Fibroblast of skin of right biceps (primary cell): ENCODE data around the gene TNRC6B.
"Not testable (repeated sequence)": the region's sequence is repeated elsewhere in the genome, so short reads cannot be mapped to it uniquely, and the experiment has no call there.

Experiments
- DNase-seq: peaks from one replicate; pipeline ENCODE4 v3.0.0-alpha.2; 2013

Gene TNRC6B

GRCh38 chr22:40182231-40182835, 4.6 kb downstream of the TNRC6B start:
- DNase-seq: peak; percentile 66

GRCh38 chr22:40183029-40183581, 5.4 kb downstream of the TNRC6B start:
- peak; percentile 90 for DNase-seq

GRCh38 chr22:40183603-40184002, 5.9 kb downstream of the TNRC6B start:
- DNase-seq: not testable (repeated sequence)

GRCh38 chr22:40187389-40187788, 9.7 kb downstream of the TNRC6B start:
- DNase-seq: no peak

GRCh38 chr22:40189997-40190396, 12.3 kb downstream of the TNRC6B start:
- DNase-seq: no peak

GRCh38 chr22:40190501-40190900, 12.8 kb downstream of the TNRC6B start:
- DNase-seq: no peak

GRCh38 chr22:40193429-40194421, 16.0 kb downstream of the TNRC6B start:
- peak; percentile 51 for DNase-seq

- DNase-seq: no peak
Observed at GRCh38 chr22:40194656-40195055, 16.9 kb downstream of the TNRC6B start.

- DNase-seq: peak; percentile 95
Observed at GRCh38 chr22:40196628-40197360, 19.1 kb downstream of the TNRC6B start.

GRCh38 chr22:40197421-40197820, 19.7 kb downstream of the TNRC6B start:
- DNase-seq: not testable (repeated sequence)

GRCh38 chr22:40198733-40199132, 21.0 kb downstream of the TNRC6B start:
- DNase-seq: no peak

- DNase-seq: no peak
Observed at GRCh38 chr22:40199223-40199622, 21.5 kb downstream of the TNRC6B start.

GRCh38 chr22:40199852-40200251, 22.1 kb downstream of the TNRC6B start:
- no peak for DNase-seq

- DNase-seq: no peak
Observed at GRCh38 chr22:40200795-40201530, 23.2 kb downstream of the TNRC6B start.

GRCh38 chr22:40202225-40202944, 24.7 kb downstream of the TNRC6B start:
- no peak for DNase-seq

GRCh38 chr22:40203572-40203971, 25.8 kb downstream of the TNRC6B start:
- no peak for DNase-seq

GRCh38 chr22:40204321-40205116, 26.8 kb downstream of the TNRC6B start:
- DNase-seq: peak; percentile 76

GRCh38 chr22:40206561-40206960, 28.8 kb downstream of the TNRC6B start:
- DNase-seq: no peak

- no peak for DNase-seq
Observed at GRCh38 chr22:40210818-40211217, 33.1 kb downstream of the TNRC6B start.

GRCh38 chr22:40211476-40212054, 33.8 kb downstream of the TNRC6B start:
- DNase-seq: no peak
